Type B pancreatic cell (in vitro differentiated cells): ENCODE data around the gene OSBPL2. TPM values are rescaled to one million over a fixed set of nuclear protein-coding genes. Genes with fewer than 3 reads are reported as not detected.

ENCODE experiments used
- DNase-seq: peaks from one replicate; pipeline ENCODE4 v3.0.0; 2021; ENCODE audit warnings: mixed read lengths; ENCODE audit not compliant: unreplicated experiment; ENCODE audit errors: extremely low spot score
- H3K27ac Mint-ChIP-seq: 2 replicates; pipeline ENCODE4 v1.8.0; 2021; ENCODE audit warnings: mild to moderate bottlenecking, mixed read lengths
- H3K27me3 Mint-ChIP-seq: 2 replicates; pipeline ENCODE4 v1.8.0; 2021; ENCODE audit warnings: mixed read lengths
- H3K36me3 Mint-ChIP-seq: 2 replicates; pipeline ENCODE4 v1.8.0; 2021; ENCODE audit warnings: mixed read lengths
- H3K4me1 Mint-ChIP-seq: one replicate; pipeline ENCODE4 v1.8.0; 2021; ENCODE audit warnings: mixed read lengths; ENCODE audit not compliant: unreplicated experiment
- H3K4me3 Mint-ChIP-seq: 2 replicates; pipeline ENCODE4 v1.8.0; 2021; ENCODE audit warnings: mild to moderate bottlenecking, mixed read lengths
- H3K9me3 Mint-ChIP-seq: 2 replicates; pipeline ENCODE4 v1.8.0; 2021; ENCODE audit warnings: mixed read lengths
- total RNA-seq: library from RNA; stranded (reverse); gene quantifications from 2 replicates; pipeline ENCODE4 v1.2.1, GENCODE V29; 2021; ENCODE audit warnings: low replicate concordance
- TF ChIP-seq, protein P1 (sequence below): fragments of 200-600 bp; sonication (generic); conservative IDR thresholded peaks from 2 replicates; pipeline ENCODE4 v1.5.0; 2021; ENCODE audit warnings: antibody characterized with exemption, mild to moderate bottlenecking

Gene OSBPL2
- total RNA-seq, 1 donor from 2014 or later = 43.7 TPM

- TF ChIP-seq, protein P1, sequence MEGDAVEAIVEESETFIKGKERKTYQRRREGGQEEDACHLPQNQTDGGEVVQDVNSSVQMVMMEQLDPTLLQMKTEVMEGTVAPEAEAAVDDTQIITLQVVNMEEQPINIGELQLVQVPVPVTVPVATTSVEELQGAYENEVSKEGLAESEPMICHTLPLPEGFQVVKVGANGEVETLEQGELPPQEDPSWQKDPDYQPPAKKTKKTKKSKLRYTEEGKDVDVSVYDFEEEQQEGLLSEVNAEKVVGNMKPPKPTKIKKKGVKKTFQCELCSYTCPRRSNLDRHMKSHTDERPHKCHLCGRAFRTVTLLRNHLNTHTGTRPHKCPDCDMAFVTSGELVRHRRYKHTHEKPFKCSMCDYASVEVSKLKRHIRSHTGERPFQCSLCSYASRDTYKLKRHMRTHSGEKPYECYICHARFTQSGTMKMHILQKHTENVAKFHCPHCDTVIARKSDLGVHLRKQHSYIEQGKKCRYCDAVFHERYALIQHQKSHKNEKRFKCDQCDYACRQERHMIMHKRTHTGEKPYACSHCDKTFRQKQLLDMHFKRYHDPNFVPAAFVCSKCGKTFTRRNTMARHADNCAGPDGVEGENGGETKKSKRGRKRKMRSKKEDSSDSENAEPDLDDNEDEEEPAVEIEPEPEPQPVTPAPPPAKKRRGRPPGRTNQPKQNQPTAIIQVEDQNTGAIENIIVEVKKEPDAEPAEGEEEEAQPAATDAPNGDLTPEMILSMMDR = no peak
- Mint-ChIP-seq H3K4me3 (no peak overlapping the region), H3K36me3 (no peaks in the 10 kb centered on the region), H3K9me3 (no peaks in the 10 kb centered on the region), H3K4me1 (no peaks in the 10 kb centered on the region), H3K27ac (no peak overlapping the region), H3K27me3 (no peaks in the 10 kb centered on the region)
- DNase-seq = no peak
Observed at GRCh38 chr20:62259294-62259565, 20.9 kb downstream of the OSBPL2 start.

GRCh38 chr20:62262064-62262463 lies 23.7 kb downstream of the OSBPL2 start:
- Mint-ChIP-seq H3K9me3 (no peaks in the 10 kb centered on the region), H3K4me3 (no peak overlapping the region), H3K4me1 (no peaks in the 10 kb centered on the region), H3K36me3 (peaks cover 11% of the 10 kb centered on the region), H3K27ac (no peak overlapping the region), H3K27me3 (no peaks in the 10 kb centered on the region)
- TF ChIP-seq, protein P1 = no peak
- no peak for DNase-seq

DNA sequence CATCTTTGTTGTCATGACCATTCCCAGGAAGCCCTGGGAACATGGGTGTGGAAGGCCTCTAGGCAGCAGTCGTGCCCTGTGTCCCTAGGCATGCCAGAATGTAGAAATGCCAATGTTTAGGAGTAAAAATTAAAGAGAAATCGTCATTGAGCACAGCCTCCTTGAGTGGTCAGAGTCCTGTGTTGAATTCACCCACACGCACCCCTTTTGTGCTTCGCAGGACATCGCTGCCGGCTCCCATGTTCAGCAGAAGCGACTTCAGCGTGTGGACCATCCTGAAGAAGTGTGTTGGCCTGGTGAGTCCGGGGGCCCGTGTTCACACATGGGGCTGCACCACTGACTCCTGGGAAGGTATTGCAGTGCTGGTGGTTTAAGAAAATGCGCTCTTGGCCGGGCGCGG lies 25.1 kb downstream of the OSBPL2 start:
- Mint-ChIP-seq H3K27ac (no peak overlapping the region), H3K4me1 (no peaks in the 10 kb centered on the region), H3K36me3 (peaks cover 14% of the 10 kb centered on the region), H3K27me3 (no peaks in the 10 kb centered on the region), H3K4me3 (no peak overlapping the region), H3K9me3 (no peaks in the 10 kb centered on the region)
- no peak for DNase-seq
- TF ChIP-seq, protein P1 = no peak

- H3K4me1 Mint-ChIP-seq = no peaks in the 10 kb centered on the region
- H3K36me3 Mint-ChIP-seq = peaks cover 14% of the 10 kb centered on the region
- no peaks in the 10 kb centered on the region for H3K9me3 Mint-ChIP-seq
- H3K27me3 Mint-ChIP-seq = no peaks in the 10 kb centered on the region
- H3K4me3 Mint-ChIP-seq = no peak overlapping the region
- TF ChIP-seq, protein P1 = no peak
- no peak overlapping the region for H3K27ac Mint-ChIP-seq
- no peak for DNase-seq
Observed at GRCh38 chr20:62265365-62265764, 27.0 kb downstream of the OSBPL2 start.

DNA sequence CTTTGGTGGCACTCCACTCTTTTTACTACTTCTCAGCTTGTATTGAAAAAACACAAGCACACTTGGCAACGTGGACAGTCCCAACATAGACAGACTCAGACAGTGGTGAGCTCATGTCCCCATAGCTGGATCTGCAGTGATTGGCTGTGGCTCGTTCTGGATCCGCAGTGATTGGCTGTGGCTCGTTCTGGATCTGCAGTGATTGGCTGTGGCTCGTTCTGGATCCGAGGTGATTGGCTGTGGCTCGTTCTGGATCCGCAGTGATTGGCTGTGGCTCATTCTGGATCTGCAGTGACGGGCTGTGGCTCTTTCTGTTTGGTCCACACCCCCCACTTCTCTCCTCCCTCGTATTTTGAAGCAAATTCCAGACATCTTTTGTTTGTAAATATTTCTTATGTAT lies 28.0 kb downstream of the OSBPL2 start:
- TF ChIP-seq, protein P1 = no peak
- Mint-ChIP-seq H3K9me3 (no peaks in the 10 kb centered on the region), H3K4me1 (no peaks in the 10 kb centered on the region), H3K36me3 (peaks cover 14% of the 10 kb centered on the region), H3K27ac (no peak overlapping the region), H3K27me3 (no peaks in the 10 kb centered on the region), H3K4me3 (no peak overlapping the region)
- no peak for DNase-seq

DNA sequence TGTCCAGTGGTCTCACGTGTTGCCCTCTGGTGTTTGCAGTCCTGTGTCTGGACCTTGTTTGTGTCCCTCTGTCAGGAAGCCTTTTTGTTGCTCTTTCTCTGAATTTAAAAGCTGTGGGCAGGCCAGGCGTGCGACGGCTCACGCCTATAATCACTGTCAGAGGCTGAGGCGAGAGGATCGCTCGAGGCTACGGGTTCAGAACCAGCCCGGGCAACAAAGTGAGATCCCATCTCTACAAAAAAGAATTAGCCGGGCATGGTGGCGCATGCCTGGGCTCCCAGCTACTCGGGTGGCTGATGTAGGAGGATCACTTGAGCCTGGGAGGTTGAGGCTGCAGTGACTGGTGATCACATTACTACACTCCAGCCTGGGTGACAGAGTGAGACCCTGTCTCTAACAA lies 28.5 kb downstream of the OSBPL2 start:
- H3K4me1 Mint-ChIP-seq = no peaks in the 10 kb centered on the region
- H3K27ac Mint-ChIP-seq = no peak overlapping the region
- no peaks in the 10 kb centered on the region for H3K9me3 Mint-ChIP-seq
- no peak overlapping the region for H3K4me3 Mint-ChIP-seq
- TF ChIP-seq, protein P1 = no peak
- peaks cover 14% of the 10 kb centered on the region for H3K36me3 Mint-ChIP-seq
- no peaks in the 10 kb centered on the region for H3K27me3 Mint-ChIP-seq
- no peak for DNase-seq
